Parathyroid adenoma (tissue), 2 donors: Measurements from ENCODE around the gene ACYP2.
"Not testable (repeated sequence)": the region's sequence is repeated elsewhere in the genome, so short reads cannot be mapped to it uniquely, and the experiment has no call there.

Experiments used
- H2AFZ ChIP-seq: fragments of 300-600 bp; sonication (generic); one replicate; pipeline ENCODE4 v1.7.0; 2017; ENCODE audit warnings: antibody characterized with exemption, mild to moderate bottlenecking
- H3K27ac ChIP-seq: fragments of 300-600 bp; sonication (generic); one replicate; pipeline ENCODE4 v1.7.0; 2017
- H3K27me3 ChIP-seq: fragments of 300-600 bp; sonication (generic); one replicate; pipeline ENCODE4 v1.7.0; 2017; ENCODE audit warnings: low read length; ENCODE audit not compliant: control insufficient read depth, insufficient read depth
- H3K36me3 ChIP-seq: fragments of 300-600 bp; sonication (generic); one replicate; pipeline ENCODE4 v1.7.0; 2017; ENCODE audit warnings: low read length; ENCODE audit not compliant: control insufficient read depth, insufficient read depth
- H3K4me1 ChIP-seq: fragments of 300-600 bp; sonication (generic); one replicate; pipeline ENCODE4 v1.7.0; 2017; ENCODE audit warnings: control low read depth
- H3K4me2 ChIP-seq: fragments of 300-600 bp; sonication (generic); one replicate; pipeline ENCODE4 v1.7.0; 2017; ENCODE audit warnings: low read length
- H3K4me3 ChIP-seq: fragments of 300-600 bp; sonication (generic); one replicate; pipeline ENCODE4 v1.7.0; 2017; ENCODE audit warnings: low read depth, low read length
- H3K79me2 ChIP-seq: fragments of 300-600 bp; sonication (generic); one replicate; pipeline ENCODE4 v1.7.0; 2017; ENCODE audit warnings: control low read depth
- H3K9ac ChIP-seq: fragments of 300-600 bp; sonication (generic); one replicate; pipeline ENCODE4 v1.7.0; 2017; ENCODE audit warnings: mild to moderate bottlenecking
- H3K9me3 ChIP-seq: fragments of 300-600 bp; sonication (generic); one replicate; pipeline ENCODE4 v1.7.0; 2017; ENCODE audit warnings: low read length; ENCODE audit not compliant: control insufficient read depth
- CTCF ChIP-seq: fragments of 300-600 bp; sonication (generic); IDR thresholded peaks from one replicate; pipeline ENCODE4 v1.7.0; 2017; ENCODE audit warnings: antibody characterized with exemption, mild to moderate bottlenecking
- donor health status: primary hyperparathyroidism.

Gene ACYP2

GRCh38 chr2:54261537-54261936, 146.1 kb downstream of the ACYP2 start:
- Histone ChIP-seq H3K9ac (no peak overlapping the region), H2AFZ (no peak overlapping the region), H3K27me3 (no peaks in the 10 kb centered on the region), H3K36me3 (no peaks in the 10 kb centered on the region), H3K4me2 (no peak overlapping the region), H3K79me2 (no peaks in the 10 kb centered on the region), H3K4me3 (no peak overlapping the region), H3K27ac (no peak overlapping the region), H3K9me3 (no peaks in the 10 kb centered on the region), H3K4me1 (no peaks in the 10 kb centered on the region)
- no peak for TF ChIP-seq CTCF

- no peak overlapping the region for H3K4me2 ChIP-seq
- H2AFZ ChIP-seq = no peak overlapping the region
These were observed 146.8 kb downstream of the ACYP2 start for GRCh38 chr2:54262015-54262765.

GRCh38 chr2:54265081-54265480, 149.7 kb downstream of the ACYP2 start:
- H3K4me1 ChIP-seq, H3K27ac ChIP-seq, H3K27me3 ChIP-seq, H2AFZ ChIP-seq, H3K9ac ChIP-seq, H3K79me2 ChIP-seq, H3K36me3 ChIP-seq, H3K4me2 ChIP-seq, H3K4me3 ChIP-seq, H3K9me3 ChIP-seq: not testable (repeated sequence)

More at GRCh38 chr2:54262015-54262765, 146.8 kb downstream of the ACYP2 start:
- H3K4me3 ChIP-seq = no peak overlapping the region
- no peak overlapping the region for H3K27ac ChIP-seq
- no peaks in the 10 kb centered on the region for H3K79me2 ChIP-seq
- no peak overlapping the region for H3K9ac ChIP-seq
- H3K9me3 ChIP-seq = no peaks in the 10 kb centered on the region
- no peak for TF ChIP-seq CTCF
- no peaks in the 10 kb centered on the region for H3K36me3 ChIP-seq
- no peaks in the 10 kb centered on the region for H3K4me1 ChIP-seq
- no peaks in the 10 kb centered on the region for H3K27me3 ChIP-seq

- H3K27ac ChIP-seq = no peak overlapping the region
- no peaks in the 10 kb centered on the region for H3K79me2 ChIP-seq
- H3K4me3 ChIP-seq = no peak overlapping the region
- no peak overlapping the region for H2AFZ ChIP-seq
- H3K4me1 ChIP-seq = no peaks in the 10 kb centered on the region
- H3K27me3 ChIP-seq = no peaks in the 10 kb centered on the region
- no peak overlapping the region for H3K9ac ChIP-seq
- H3K36me3 ChIP-seq = no peaks in the 10 kb centered on the region
- no peaks in the 10 kb centered on the region for H3K9me3 ChIP-seq
- no peak for TF ChIP-seq CTCF
- H3K4me2 ChIP-seq = no peak overlapping the region
These were observed 152.2 kb downstream of the ACYP2 start for GRCh38 chr2:54267577-54267976.

GRCh38 chr2:54271189-54271588, 155.8 kb downstream of the ACYP2 start:
- H3K27ac ChIP-seq = no peak overlapping the region
- no peak for TF ChIP-seq CTCF
- H3K79me2 ChIP-seq = no peaks in the 10 kb centered on the region
- no peak overlapping the region for H2AFZ ChIP-seq
- no peak overlapping the region for H3K4me3 ChIP-seq
- no peaks in the 10 kb centered on the region for H3K4me1 ChIP-seq
- no peaks in the 10 kb centered on the region for H3K36me3 ChIP-seq
- no peaks in the 10 kb centered on the region for H3K9me3 ChIP-seq
- H3K9ac ChIP-seq = no peak overlapping the region
- H3K4me2 ChIP-seq = no peak overlapping the region
- no peaks in the 10 kb centered on the region for H3K27me3 ChIP-seq
